NT2/D1 (cell line): ENCODE results near the gene UGT3A2.

Experiments
- SUZ12 ChIP-seq: IDR thresholded peaks from 2 replicates; pipeline ENCODE4 v1.6.1; 2011; ENCODE audit not compliant: insufficient read length, insufficient read depth; ENCODE audit errors: extremely low read depth
- YY1 ChIP-seq: IDR thresholded peaks from 2 replicates; pipeline ENCODE4 v1.6.1; 2011; ENCODE audit not compliant: insufficient read length, insufficient read depth
- ZNF274 ChIP-seq: IDR thresholded peaks from 2 replicates; pipeline ENCODE4 v1.6.1; 2011; ENCODE audit warnings: mild to moderate bottlenecking, low read depth, low read length

- TF ChIP-seq SUZ12 (no peak), ZNF274 (no peak), YY1 (no peak)
These were observed 33.1 kb upstream of the UGT3A2 start for GRCh38 chr5:36099748-36100147.
